Measurements from ENCODE around the gene PTPRD.

The PTPRD gene

DNA sequence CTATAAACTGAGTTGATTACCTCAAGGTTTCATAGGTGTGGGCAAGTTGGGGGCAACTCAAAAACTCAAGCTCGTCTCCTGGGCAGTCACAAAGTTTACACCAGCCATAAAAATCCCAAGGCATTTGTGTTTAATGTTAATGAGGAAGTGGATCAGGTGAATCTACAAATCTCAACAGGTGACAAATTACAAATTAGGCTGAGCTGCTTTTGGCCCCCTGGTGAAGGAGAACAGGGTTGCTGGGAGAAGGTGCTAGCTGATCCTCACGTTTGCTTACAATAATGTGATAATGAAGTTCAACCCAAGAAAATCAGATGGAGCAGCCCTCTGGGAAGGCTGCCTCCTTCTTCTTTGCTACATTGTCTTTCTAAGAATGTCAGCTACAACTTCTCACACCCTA lies 2324.8 kb downstream of the PTPRD start:
- Mint-ChIP-seq H3K4me1 (no peaks in the 10 kb centered on the region), H3K27ac (ENCODE audit: low read depth) (no peak overlapping the region), H3K36me3 (ENCODE audit: insufficient read depth) (no peaks in the 10 kb centered on the region), H3K4me3 (no peak overlapping the region), H3K27me3 (peaks cover 16% of the 10 kb centered on the region), H3K9me3 (no peaks in the 10 kb centered on the region)
- ATAC-seq (replicated peaks; ENCODE audit: extremely low read depth, poor library complexity, severe bottlenecking) (no peak), DNase-seq (ENCODE audit: low spot score in 2 of 2) (no peak)

DNA sequence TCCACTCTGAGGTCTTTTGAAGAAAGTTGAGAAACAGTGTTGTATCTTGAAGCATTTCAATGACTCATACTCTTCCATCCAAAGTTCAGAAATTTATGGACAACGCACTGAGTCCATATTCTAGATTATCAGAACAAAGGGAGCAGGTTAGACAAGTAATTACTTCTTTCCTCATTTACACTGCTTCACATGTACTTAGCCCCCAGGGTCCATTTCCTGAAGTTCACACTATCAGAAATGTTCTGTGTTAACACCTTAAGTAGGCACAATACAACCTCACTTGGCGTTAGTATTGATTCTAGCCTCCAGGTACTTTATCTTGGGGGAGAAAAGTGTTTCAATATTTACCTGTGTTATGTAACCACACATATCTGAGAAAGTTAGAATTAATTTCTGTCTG lies 2325.3 kb downstream of the PTPRD start:
- no peak overlapping the region for H3K4me3 Mint-ChIP-seq
- no peak for ATAC-seq (replicated peaks; ENCODE audit: extremely low read depth, poor library complexity, severe bottlenecking)
- no peaks in the 10 kb centered on the region for H3K9me3 Mint-ChIP-seq
- no peak for DNase-seq (ENCODE audit: low spot score in 2 of 2)
- H3K27ac Mint-ChIP-seq (ENCODE audit: low read depth): no peak overlapping the region
- peaks cover 16% of the 10 kb centered on the region for H3K27me3 Mint-ChIP-seq
- no peaks in the 10 kb centered on the region for H3K36me3 Mint-ChIP-seq (ENCODE audit: insufficient read depth)
- no peaks in the 10 kb centered on the region for H3K4me1 Mint-ChIP-seq

DNA sequence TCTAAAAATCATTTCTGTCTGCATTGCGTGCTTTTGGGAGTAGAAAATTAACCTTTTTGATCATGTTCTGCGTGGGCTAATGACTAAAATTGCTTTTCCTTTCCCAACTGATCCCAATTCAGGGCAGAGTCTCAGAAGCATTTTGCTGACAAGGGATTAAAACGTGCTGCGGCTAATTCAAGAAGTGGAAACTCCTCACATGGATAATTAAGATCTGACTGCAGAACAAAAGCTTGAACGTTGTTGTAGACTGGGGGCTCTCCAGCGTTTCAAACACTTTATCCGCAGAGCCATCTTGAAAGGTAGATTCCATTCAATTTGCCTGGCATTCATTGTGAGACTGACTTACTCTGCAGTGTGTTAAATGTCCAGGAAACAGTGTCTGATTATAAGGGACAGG lies 2327.9 kb downstream of the PTPRD start:
- Mint-ChIP-seq H3K36me3 (ENCODE audit: insufficient read depth) (no peaks in the 10 kb centered on the region), H3K27ac (ENCODE audit: low read depth) (no peak overlapping the region), H3K4me1 (no peaks in the 10 kb centered on the region), H3K27me3 (peaks cover 16% of the 10 kb centered on the region), H3K4me3 (no peak overlapping the region), H3K9me3 (no peaks in the 10 kb centered on the region)
- ATAC-seq (replicated peaks; ENCODE audit: extremely low read depth, poor library complexity, severe bottlenecking) (no peak), DNase-seq (ENCODE audit: low spot score in 2 of 2) (no peak)

DNA sequence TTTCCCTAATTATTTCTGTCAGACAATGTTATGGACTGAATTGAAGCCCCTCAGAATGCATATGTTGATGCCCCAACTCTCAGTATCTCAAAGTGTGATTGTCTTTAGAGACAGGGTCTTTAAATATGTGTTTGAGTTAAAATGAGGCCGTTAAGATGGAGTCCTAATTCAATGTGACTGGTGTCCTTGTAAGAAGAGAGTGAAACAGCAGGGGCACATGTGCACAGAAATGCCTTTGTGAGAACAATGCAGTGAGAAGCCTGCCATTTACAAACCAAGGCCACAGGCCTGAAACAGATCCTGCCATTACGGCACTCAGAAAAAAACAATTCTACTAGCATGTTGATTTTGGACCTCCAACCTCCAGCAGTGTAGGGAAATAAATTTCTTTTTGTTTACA lies 2330.3 kb downstream of the PTPRD start:
- Mint-ChIP-seq H3K4me3 (no peak overlapping the region), H3K36me3 (ENCODE audit: insufficient read depth) (no peaks in the 10 kb centered on the region), H3K4me1 (no peaks in the 10 kb centered on the region), H3K27ac (ENCODE audit: low read depth) (no peak overlapping the region), H3K27me3 (peaks cover 16% of the 10 kb centered on the region), H3K9me3 (no peaks in the 10 kb centered on the region)
- DNase-seq (ENCODE audit: low spot score in 2 of 2) (no peak), ATAC-seq (replicated peaks; ENCODE audit: extremely low read depth, poor library complexity, severe bottlenecking) (no peak)

DNA sequence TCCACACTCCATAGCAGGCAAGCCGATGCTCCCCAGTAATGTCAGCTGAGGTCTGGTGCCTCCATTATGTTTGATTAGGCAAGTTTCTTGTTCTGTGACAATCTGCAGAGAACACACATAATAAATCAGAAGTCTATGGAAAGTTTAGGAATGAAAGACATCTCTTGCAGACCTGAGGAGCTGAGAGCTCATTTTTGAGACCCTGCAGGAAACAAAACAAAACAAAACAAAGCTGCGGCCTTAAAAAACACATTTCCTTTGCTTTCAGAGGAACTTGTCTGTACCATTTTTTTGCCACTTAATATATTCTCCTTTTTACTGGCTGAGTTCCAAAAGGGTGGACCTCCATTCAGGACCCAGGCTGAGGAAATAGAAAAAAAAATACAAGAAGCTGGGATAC lies 2332.0 kb downstream of the PTPRD start:
- no peak overlapping the region for H3K27ac Mint-ChIP-seq (ENCODE audit: low read depth)
- H3K4me3 Mint-ChIP-seq: no peak overlapping the region
- H3K9me3 Mint-ChIP-seq: peaks cover 9% of the 10 kb centered on the region
- DNase-seq (ENCODE audit: low spot score in 2 of 2): no peak
- peaks cover 4% of the 10 kb centered on the region for H3K27me3 Mint-ChIP-seq
- no peaks in the 10 kb centered on the region for H3K36me3 Mint-ChIP-seq (ENCODE audit: insufficient read depth)
- ATAC-seq (replicated peaks; ENCODE audit: extremely low read depth, poor library complexity, severe bottlenecking): no peak
- H3K4me1 Mint-ChIP-seq: no peaks in the 10 kb centered on the region

DNA sequence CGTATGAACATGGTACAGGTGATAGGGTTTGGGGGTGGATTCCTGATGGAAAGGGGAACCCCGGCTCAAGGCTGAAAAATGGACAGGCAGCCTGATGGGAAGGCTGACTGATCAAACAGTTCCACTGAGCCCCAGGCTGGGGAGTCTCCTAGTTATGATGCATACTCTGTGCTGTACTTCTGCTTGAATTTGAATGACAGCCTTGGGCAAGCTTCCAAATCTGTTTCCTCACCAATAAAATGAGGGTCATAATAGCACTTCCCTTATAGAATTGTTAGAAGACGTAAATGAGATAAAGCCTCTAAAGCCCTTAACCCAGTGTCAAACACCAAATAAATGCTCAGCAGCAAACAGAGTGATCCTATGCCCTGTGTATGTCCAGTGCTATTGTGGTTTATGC lies 2334.8 kb downstream of the PTPRD start:
- no peaks in the 10 kb centered on the region for H3K36me3 Mint-ChIP-seq (ENCODE audit: insufficient read depth)
- peaks cover 9% of the 10 kb centered on the region for H3K9me3 Mint-ChIP-seq
- no peaks in the 10 kb centered on the region for H3K27me3 Mint-ChIP-seq
- H3K27ac Mint-ChIP-seq (ENCODE audit: low read depth): no peak overlapping the region
- ATAC-seq (replicated peaks; ENCODE audit: extremely low read depth, poor library complexity, severe bottlenecking) (no peak), DNase-seq (ENCODE audit: low spot score in 2 of 2) (no peak)
- no peaks in the 10 kb centered on the region for H3K4me1 Mint-ChIP-seq
- H3K4me3 Mint-ChIP-seq: no peak overlapping the region

DNA sequence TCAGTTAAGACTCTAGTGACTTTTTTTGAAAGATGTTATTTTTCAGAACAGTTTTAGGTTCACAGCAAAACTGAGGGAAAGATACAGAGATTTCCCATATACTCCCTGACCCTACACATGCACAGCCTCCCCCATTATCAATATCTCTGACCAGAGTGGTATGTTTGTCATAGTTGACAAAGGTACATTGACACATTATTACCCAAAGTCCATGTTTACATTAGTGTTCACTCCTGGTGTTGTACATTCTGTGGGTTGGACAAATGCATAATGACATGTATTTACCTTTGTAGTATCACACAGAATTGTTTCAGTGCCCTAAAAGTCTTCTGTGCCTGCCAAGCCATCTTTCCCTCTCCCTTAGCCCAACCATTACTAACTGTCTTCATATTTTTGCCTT lies 2342.6 kb downstream of the PTPRD start:
- H3K9me3 Mint-ChIP-seq: no peaks in the 10 kb centered on the region

DNA sequence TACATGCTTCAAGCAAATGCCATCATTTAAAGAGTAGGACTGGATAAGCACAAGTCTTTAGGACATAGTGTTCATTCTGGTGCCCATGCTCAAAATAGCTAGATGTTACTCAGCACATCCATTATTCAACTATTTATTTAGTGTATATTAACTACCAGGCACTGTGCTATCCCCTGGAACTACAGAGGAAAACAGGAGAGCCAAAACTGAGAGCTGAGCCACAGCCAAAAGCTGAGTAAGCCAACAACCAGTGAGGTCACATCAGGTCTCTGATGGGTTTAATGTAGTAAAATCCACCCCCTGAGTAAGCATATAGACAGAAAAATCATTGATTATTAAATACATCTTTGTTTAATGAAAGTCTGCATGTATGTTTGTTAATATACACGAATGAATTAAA lies 2343.9 kb downstream of the PTPRD start:
- Mint-ChIP-seq H3K4me3 (no peak overlapping the region), H3K27ac (ENCODE audit: low read depth) (no peak overlapping the region), H3K36me3 (ENCODE audit: insufficient read depth) (no peaks in the 10 kb centered on the region), H3K9me3 (no peaks in the 10 kb centered on the region), H3K27me3 (peaks cover 30% of the 10 kb centered on the region), H3K4me1 (no peaks in the 10 kb centered on the region)
- no peak for DNase-seq (ENCODE audit: low spot score in 2 of 2)
- ATAC-seq (replicated peaks; ENCODE audit: extremely low read depth, poor library complexity, severe bottlenecking): no peak

More for the DNA sequence above, 2342.6 kb downstream of the PTPRD start:
- H3K4me3 Mint-ChIP-seq: no peak overlapping the region
- ATAC-seq (replicated peaks; ENCODE audit: extremely low read depth, poor library complexity, severe bottlenecking): no peak
- no peak overlapping the region for H3K27ac Mint-ChIP-seq (ENCODE audit: low read depth)
- H3K36me3 Mint-ChIP-seq (ENCODE audit: insufficient read depth): no peaks in the 10 kb centered on the region
- H3K4me1 Mint-ChIP-seq: no peaks in the 10 kb centered on the region
- no peak for DNase-seq (ENCODE audit: low spot score in 2 of 2)
- H3K27me3 Mint-ChIP-seq: peaks cover 25% of the 10 kb centered on the region

DNA sequence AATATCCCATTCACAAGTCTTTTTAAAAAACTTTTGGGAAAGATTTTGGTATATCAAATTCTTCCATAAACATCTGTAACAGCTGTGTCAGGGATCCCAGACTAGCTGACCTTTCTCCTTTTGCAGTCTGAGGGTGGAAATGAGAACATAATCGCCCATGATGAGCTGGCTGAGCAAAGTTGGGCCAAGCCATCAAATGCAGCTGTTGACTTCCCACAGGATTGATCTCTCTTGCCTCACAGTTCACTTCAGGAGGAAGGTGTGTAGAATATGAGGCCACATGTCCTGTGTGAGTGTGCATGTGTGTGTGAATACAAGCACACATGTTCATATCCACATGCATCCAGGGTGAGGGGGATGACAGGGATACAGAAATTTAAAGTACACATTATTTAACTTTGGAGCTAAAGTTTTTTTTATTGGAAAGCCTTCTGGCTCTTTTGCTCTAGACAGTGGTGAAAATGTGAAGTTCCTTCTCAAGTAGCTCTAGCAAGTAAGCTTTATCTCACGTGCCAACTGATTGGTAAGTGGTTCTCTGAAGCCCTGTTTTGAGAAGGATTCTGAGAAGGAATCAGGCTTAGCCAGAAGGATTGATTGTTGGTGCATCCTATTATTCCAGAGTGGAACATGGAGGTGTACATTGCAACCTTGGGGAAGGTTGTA lies 2344.5 kb downstream of the PTPRD start:
- Mint-ChIP-seq H3K9me3 (no peaks in the 10 kb centered on the region), H3K27ac (ENCODE audit: low read depth) (no peak overlapping the region), H3K27me3 (peaks cover 30% of the 10 kb centered on the region), H3K4me1 (no peaks in the 10 kb centered on the region), H3K36me3 (ENCODE audit: insufficient read depth) (no peaks in the 10 kb centered on the region), H3K4me3 (no peak overlapping the region)
- DNase-seq (ENCODE audit: low spot score in 2 of 2) (no peak), ATAC-seq (replicated peaks; ENCODE audit: extremely low read depth, poor library complexity, severe bottlenecking) (no peak)

DNA sequence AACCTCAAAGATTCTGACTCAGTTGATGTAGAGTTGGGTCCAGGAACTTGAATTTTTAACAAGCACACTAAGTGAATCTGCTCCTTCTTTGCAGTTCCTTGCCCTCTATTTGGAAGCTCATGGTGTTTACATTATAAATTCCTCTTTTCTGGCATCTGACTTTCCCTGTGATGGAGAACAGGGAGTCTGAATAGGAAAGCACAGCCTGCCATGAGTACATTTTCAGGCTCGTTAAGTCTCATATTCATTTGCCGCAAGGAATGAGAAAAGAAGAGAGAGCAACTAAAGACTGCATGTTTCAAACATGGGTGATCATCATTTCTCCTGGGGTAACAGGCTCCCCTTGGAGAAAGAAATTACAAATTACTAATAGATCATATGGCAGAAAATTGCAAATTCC lies 2345.2 kb downstream of the PTPRD start:
- no peak overlapping the region for H3K27ac Mint-ChIP-seq (ENCODE audit: low read depth)
- H3K4me1 Mint-ChIP-seq: no peaks in the 10 kb centered on the region
- H3K36me3 Mint-ChIP-seq (ENCODE audit: insufficient read depth): no peaks in the 10 kb centered on the region
- ATAC-seq (replicated peaks; ENCODE audit: extremely low read depth, poor library complexity, severe bottlenecking): no peak
- H3K9me3 Mint-ChIP-seq: no peaks in the 10 kb centered on the region
- H3K27me3 Mint-ChIP-seq: peaks cover 30% of the 10 kb centered on the region
- no peak for DNase-seq (ENCODE audit: low spot score in 2 of 2)
- H3K4me3 Mint-ChIP-seq: no peak overlapping the region

DNA sequence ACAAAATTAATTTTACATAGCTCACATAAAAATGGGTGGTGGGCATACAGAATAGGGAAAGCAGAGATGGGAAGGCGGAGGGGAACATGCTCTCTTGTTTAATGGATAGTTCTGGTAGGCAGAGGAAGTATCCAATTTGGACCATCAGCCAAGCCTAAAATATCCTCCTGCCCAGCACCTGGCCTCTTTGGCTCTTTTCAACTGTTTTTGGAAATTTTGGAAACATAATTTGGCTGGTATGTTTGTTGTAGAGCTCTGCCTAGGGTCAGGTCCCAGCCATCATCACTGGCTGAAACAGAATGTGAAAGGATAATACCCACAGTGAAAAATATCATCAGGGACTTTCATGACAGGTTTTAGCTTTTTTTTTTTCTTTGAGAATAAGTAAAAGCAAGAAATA lies 2345.9 kb downstream of the PTPRD start:
- Mint-ChIP-seq H3K36me3 (ENCODE audit: insufficient read depth) (no peaks in the 10 kb centered on the region), H3K27ac (ENCODE audit: low read depth) (no peak overlapping the region), H3K4me3 (no peak overlapping the region), H3K27me3 (peaks cover 28% of the 10 kb centered on the region), H3K9me3 (no peaks in the 10 kb centered on the region), H3K4me1 (no peaks in the 10 kb centered on the region)
- ATAC-seq (replicated peaks; ENCODE audit: extremely low read depth, poor library complexity, severe bottlenecking) (no peak), DNase-seq (ENCODE audit: low spot score in 2 of 2) (no peak)

DNA sequence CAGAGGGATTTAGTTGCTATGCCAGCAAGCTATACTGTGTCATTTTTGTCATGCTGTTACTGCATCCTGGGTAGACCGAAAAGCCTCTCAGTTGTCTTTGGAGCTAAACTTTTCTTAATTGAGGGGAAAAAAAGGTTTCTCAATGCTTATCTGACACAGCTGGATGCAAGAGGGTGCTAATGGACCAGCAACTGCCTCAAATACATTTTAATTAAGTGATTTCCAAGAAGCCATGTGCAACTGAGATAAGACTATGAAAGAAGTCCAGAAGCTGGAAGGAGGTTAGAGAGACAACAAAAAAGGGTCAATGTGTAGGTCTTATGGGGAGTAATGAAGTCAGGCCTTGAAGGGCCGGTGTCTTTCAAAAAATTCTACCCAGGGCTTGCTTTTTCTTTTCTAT lies 2347.5 kb downstream of the PTPRD start:
- no peak overlapping the region for H3K4me3 Mint-ChIP-seq
- DNase-seq (ENCODE audit: low spot score in 2 of 2) (no peak), ATAC-seq (replicated peaks; ENCODE audit: extremely low read depth, poor library complexity, severe bottlenecking) (no peak)
- H3K4me1 Mint-ChIP-seq: no peaks in the 10 kb centered on the region
- H3K27ac Mint-ChIP-seq (ENCODE audit: low read depth): no peak overlapping the region
- H3K36me3 Mint-ChIP-seq (ENCODE audit: insufficient read depth): no peaks in the 10 kb centered on the region
- H3K27me3 Mint-ChIP-seq: peaks cover 16% of the 10 kb centered on the region
- H3K9me3 Mint-ChIP-seq: no peaks in the 10 kb centered on the region
